Left ventricle myocardium inferior (tissue), 1 donor: Measurements from ENCODE around the gene IFNGR1. TPM values are rescaled to one million over a fixed set of nuclear protein-coding genes. Genes with fewer than 3 reads are reported as not detected.

Source experiments
- DNase-seq: peaks from one replicate; pipeline ENCODE4 v3.0.0-alpha.2; 2020
- H3K27ac ChIP-seq: fragments of 200-600 bp; replicated peaks from 2 replicates; pipeline ENCODE4 v1.8.0; 2021
- H3K27me3 ChIP-seq: fragments of 200-600 bp; 2 replicates; pipeline ENCODE4 v1.8.0; 2021; ENCODE audit warnings: low read depth
- H3K36me3 ChIP-seq: fragments of 200-600 bp; 2 replicates; pipeline ENCODE4 v1.8.0; 2021
- H3K4me1 ChIP-seq: fragments of 200-600 bp; 2 replicates; pipeline ENCODE4 v1.8.0; 2021
- H3K4me3 ChIP-seq: fragments of 200-600 bp; 2 replicates; pipeline ENCODE4 v1.8.0; 2021; ENCODE audit warnings: mild to moderate bottlenecking, moderate library complexity
- H3K9me3 ChIP-seq: fragments of 200-600 bp; replicated peaks from 2 replicates; pipeline ENCODE4 v1.8.0; 2021
- CTCF ChIP-seq: fragments of 200-600 bp; IDR thresholded peaks from 2 replicates; pipeline ENCODE4 v1.8.0; 2021; ENCODE audit warnings: antibody characterized with exemption, mild to moderate bottlenecking, borderline replicate concordance
- intact Hi-C: fragments of 100-400 bp; cut with micrococcal nuclease; formaldehyde crosslinking; loops from one replicate; pipeline ENCODE4 v1.11.0; 2022
- total RNA-seq: library from RNA; stranded (reverse); fragmentation: NEBNext Ultra II Directional; extraction: Animal tissue kit (Norgen Biotek cat#: 25700); gene quantifications from one replicate; pipeline ENCODE4 v1.2.1, GENCODE V29; 2021
- donor health status: DM: no; HTN: yes; CAD: no; lungs with severe emphysema.

Gene IFNGR1
- total RNA-seq, 1 donor from 2014 or later = 97.6 TPM

GRCh38 chr6:137148306-137149034 lies 70.7 kb downstream of the IFNGR1 start:
- no peak for TF ChIP-seq CTCF
- no peak for DNase-seq
- Histone ChIP-seq H3K4me1 (no peaks in the 10 kb centered on the region), H3K4me3 (no peak overlapping the region), H3K9me3 (peaks cover 21% of the 10 kb centered on the region), H3K36me3 (no peaks in the 10 kb centered on the region), H3K27ac (no peak overlapping the region), H3K27me3 (no peaks in the 10 kb centered on the region)
- intact Hi-C loops = no loop called here

Other genes with a start within 250 kb of the IFNGR1 start
- 10.1 TPM for gene IL20RA, start 174.4 kb downstream of the IFNGR1 start, total RNA-seq
- gene IL22RA2, start 45.7 kb downstream of the IFNGR1 start, total RNA-seq = not detected